ENCODE measurements around the gene SEPTIN6. TPM values are rescaled to one million over a fixed set of nuclear protein-coding genes. Genes with fewer than 3 reads are reported as not detected.

SEPTIN6 gene
- total RNA-seq, 1 donor from 2014 or later, result 21.7 TPM

DNA sequence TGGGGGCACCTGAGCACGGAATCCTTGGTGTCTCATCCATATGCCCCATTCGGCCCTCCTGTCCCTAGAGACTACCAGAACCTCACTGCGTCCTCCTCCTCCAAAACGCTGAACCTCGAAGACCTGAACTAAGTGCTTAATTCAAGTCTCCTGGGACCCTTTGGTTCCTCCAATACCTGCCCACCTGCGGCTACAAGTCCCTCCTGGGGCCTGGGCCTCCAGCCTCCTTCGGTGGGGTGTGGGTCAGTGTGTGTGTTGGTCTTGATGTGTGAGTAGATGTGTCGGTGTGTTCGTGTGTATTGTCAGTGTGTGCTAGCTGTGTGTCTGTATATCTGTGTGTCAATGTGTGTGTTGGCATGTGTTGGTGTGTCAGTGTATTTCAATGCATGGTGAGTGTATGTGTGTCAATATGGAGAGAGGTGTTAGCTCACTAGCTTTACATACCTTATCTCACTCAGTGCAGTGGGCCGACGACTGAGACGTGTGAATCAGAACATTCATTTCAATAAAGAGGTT lies 2.6 kb upstream of the SEPTIN6 start:
- no peak for DNase-seq
- Histone ChIP-seq H3K9me3 (no peaks in the 10 kb centered on the region), H3K27me3 (ENCODE audit: low read depth) (no peaks in the 10 kb centered on the region), H3K4me1 (no peaks in the 10 kb centered on the region), H3K27ac (no peak overlapping the region), H3K4me3 (no peak overlapping the region), H3K36me3 (no peaks in the 10 kb centered on the region)
- no peak for ATAC-seq
- TF ChIP-seq, protein P1, sequence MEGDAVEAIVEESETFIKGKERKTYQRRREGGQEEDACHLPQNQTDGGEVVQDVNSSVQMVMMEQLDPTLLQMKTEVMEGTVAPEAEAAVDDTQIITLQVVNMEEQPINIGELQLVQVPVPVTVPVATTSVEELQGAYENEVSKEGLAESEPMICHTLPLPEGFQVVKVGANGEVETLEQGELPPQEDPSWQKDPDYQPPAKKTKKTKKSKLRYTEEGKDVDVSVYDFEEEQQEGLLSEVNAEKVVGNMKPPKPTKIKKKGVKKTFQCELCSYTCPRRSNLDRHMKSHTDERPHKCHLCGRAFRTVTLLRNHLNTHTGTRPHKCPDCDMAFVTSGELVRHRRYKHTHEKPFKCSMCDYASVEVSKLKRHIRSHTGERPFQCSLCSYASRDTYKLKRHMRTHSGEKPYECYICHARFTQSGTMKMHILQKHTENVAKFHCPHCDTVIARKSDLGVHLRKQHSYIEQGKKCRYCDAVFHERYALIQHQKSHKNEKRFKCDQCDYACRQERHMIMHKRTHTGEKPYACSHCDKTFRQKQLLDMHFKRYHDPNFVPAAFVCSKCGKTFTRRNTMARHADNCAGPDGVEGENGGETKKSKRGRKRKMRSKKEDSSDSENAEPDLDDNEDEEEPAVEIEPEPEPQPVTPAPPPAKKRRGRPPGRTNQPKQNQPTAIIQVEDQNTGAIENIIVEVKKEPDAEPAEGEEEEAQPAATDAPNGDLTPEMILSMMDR (IDR thresholded peaks at IDR 0.05), result no peak
- intact Hi-C loops (cut with DNase I), result no loop called here

DNA sequence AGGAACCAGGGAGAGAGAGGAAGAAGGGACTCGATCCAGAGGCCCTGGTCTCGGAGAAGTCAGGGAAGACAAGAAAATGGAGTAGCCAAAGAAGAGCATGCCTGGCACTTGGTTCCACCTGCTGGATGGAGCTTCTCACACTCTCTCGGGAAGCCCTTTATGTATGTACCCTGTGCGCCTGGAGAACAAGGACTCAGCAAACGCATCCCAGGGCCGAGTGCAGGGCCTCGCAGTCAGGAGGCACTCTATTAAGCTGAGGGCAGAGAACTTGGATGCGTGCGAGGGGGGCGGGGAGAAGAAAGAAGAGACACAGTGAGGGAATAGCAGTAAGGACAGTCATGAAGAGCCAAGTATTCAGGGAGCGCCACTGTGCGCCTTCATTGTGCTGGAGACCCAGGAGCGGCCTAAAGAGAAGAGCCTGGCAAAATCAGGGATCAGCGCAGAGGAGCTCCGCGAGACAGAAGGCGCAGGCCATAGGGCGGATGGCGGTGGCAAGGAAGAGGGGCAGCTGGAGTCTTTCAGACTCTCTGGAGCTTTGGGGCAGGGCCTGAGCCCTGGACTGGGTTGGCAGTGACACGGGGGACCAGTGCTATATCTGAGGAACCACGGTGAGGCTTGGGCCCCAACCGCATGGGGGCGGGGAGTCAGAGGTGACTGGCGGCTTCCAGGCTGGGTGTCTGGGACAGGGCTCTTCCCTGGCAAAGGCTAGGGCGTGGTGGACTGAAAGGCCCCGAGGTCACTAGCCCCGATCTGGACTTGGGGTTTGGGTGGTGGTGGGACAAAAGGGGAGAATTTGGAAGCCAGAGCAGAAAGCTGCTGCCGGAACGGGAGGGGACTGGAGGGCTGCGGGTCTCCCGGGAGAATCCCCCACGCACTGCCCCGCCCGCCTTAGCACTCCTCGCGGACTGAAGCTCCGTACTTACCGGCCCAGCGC lies 1.9 kb upstream of the SEPTIN6 start:
- Histone ChIP-seq H3K27me3 (ENCODE audit: low read depth) (no peaks in the 10 kb centered on the region), H3K9me3 (no peaks in the 10 kb centered on the region), H3K27ac (no peak overlapping the region), H3K4me1 (no peaks in the 10 kb centered on the region), H3K4me3 (no peak overlapping the region), H3K36me3 (no peaks in the 10 kb centered on the region)
- intact Hi-C loops (cut with DNase I), result no loop called here
- DNase-seq (no peak), ATAC-seq (no peak)
- TF ChIP-seq, protein P1 (IDR thresholded peaks at IDR 0.05), result no peak

DNA sequence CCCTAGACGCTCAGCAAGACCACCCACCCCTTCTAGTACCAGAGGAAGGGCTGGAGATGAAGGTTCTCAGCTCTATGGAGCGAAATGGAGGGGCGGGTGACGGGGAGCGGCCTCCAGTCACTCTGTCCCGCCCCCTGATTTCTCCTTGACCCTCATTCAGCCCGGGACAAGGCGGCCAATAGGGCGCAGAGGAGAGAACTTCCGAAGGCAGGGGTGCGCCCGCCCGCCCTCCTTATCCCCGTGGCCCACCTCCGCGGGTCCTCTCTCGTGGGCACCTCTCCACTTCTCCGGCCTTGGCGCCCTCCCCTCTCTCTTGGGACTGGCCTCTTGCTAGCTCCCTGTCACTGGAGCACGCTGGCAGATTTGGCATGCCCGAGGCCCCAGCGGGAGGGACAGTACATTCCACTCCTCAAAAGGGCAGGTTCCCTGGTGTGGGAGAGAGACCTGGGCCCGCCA lies 1.1 kb upstream of the SEPTIN6 start:
- intact Hi-C loops (cut with DNase I), result no loop called here
- DNase-seq (no peak), ATAC-seq (peak; percentile 15 to 25)
- H3K27me3 ChIP-seq (ENCODE audit: low read depth), result no peaks in the 10 kb centered on the region
- no peaks in the 10 kb centered on the region for H3K4me1 ChIP-seq
- no peaks in the 10 kb centered on the region for H3K36me3 ChIP-seq
- H3K9me3 ChIP-seq, result no peaks in the 10 kb centered on the region
- TF ChIP-seq, protein P1 (IDR thresholded peaks at IDR 0.05), result no peak
- H3K27ac ChIP-seq, result no peak overlapping the region
- H3K4me3 ChIP-seq, result peak overlapping the region; percentile 72

- Histone ChIP-seq H3K27me3 (ENCODE audit: low read depth) (no peaks in the 10 kb centered on the region), H3K4me3 (peak overlapping the region; percentile 72), H3K36me3 (no peaks in the 10 kb centered on the region), H3K9me3 (no peaks in the 10 kb centered on the region), H3K27ac (peak overlapping the region; percentile 78), H3K4me1 (no peaks in the 10 kb centered on the region)
- intact Hi-C loops (cut with DNase I), result no loop called here
- ATAC-seq, result peak; percentile 60 to 65
- peak; percentile 54 for DNase-seq
- TF ChIP-seq, protein P1 (IDR thresholded peaks at IDR 0.05), result no peak
Observed at GRCh38 chrX:119692191-119693039, 553 bp downstream of the SEPTIN6 start.

DNA sequence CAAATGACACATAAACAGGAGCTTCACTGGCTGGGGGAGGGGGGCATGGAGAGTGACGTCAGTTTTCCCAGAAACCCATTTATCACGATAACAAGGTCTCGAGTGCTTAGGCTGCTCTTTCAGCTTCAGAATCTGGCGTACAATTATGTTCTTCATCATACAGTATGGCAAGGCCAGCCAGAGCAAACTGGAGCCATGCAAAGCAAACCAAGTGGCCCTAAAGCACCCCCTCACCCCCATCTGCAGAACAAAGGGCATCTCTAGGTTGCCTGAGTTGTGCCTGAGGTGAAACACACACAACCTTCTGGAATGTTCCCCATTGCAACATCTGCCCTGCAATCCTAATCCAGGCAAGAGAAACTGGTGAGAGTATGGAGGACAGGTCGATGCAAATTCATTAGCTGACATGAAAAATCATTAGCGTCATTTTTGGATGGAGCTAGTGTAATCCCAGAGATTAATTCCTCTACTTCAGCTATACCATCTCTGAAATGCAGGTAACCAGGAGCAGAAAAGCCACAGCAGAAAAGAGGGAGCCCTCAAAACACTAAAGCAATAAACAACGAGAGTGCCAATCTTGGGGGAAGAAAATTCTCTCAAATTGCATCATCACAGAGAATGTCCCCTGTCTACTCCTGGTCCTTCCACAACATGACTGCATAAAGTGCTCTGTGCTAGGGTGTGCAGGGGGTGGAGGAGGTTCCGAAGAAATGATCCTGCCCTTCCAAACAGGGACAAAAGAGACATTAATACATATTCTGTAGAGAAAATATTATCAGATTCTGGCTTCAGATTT lies 1.8 kb downstream of the SEPTIN6 start:
- no peaks in the 10 kb centered on the region for H3K4me1 ChIP-seq
- no peak overlapping the region for H3K27ac ChIP-seq
- H3K36me3 ChIP-seq, result no peaks in the 10 kb centered on the region
- ATAC-seq (no peak), DNase-seq (no peak)
- TF ChIP-seq, protein P1 (IDR thresholded peaks at IDR 0.05), result no peak
- intact Hi-C loops (cut with DNase I), result no loop called here
- peak overlapping the region; percentile 72 for H3K4me3 ChIP-seq
- no peaks in the 10 kb centered on the region for H3K27me3 ChIP-seq (ENCODE audit: low read depth)
- H3K9me3 ChIP-seq, result no peaks in the 10 kb centered on the region
